HG03457 (cell line): Measurements from ENCODE around the gene VPS39.
A peak's percentile ranks its signal among the peaks of the same experiment; 100 is the strongest.
"Not testable (repeated sequence)": the region's sequence is repeated elsewhere in the genome, so short reads cannot be mapped to it uniquely, and the experiment has no call there.

Experiments used
- ATAC-seq: cut with Tn5 transposase; IDR thresholded peaks from one replicate; pipeline ENCODE4 v1.9.1; 2021; ENCODE audit warnings: moderate number of reproducible peaks; ENCODE audit not compliant: unreplicated experiment

Gene VPS39, protein sequence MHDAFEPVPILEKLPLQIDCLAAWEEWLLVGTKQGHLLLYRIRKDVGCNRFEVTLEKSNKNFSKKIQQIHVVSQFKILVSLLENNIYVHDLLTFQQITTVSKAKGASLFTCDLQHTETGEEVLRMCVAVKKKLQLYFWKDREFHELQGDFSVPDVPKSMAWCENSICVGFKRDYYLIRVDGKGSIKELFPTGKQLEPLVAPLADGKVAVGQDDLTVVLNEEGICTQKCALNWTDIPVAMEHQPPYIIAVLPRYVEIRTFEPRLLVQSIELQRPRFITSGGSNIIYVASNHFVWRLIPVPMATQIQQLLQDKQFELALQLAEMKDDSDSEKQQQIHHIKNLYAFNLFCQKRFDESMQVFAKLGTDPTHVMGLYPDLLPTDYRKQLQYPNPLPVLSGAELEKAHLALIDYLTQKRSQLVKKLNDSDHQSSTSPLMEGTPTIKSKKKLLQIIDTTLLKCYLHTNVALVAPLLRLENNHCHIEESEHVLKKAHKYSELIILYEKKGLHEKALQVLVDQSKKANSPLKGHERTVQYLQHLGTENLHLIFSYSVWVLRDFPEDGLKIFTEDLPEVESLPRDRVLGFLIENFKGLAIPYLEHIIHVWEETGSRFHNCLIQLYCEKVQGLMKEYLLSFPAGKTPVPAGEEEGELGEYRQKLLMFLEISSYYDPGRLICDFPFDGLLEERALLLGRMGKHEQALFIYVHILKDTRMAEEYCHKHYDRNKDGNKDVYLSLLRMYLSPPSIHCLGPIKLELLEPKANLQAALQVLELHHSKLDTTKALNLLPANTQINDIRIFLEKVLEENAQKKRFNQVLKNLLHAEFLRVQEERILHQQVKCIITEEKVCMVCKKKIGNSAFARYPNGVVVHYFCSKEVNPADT

DNA sequence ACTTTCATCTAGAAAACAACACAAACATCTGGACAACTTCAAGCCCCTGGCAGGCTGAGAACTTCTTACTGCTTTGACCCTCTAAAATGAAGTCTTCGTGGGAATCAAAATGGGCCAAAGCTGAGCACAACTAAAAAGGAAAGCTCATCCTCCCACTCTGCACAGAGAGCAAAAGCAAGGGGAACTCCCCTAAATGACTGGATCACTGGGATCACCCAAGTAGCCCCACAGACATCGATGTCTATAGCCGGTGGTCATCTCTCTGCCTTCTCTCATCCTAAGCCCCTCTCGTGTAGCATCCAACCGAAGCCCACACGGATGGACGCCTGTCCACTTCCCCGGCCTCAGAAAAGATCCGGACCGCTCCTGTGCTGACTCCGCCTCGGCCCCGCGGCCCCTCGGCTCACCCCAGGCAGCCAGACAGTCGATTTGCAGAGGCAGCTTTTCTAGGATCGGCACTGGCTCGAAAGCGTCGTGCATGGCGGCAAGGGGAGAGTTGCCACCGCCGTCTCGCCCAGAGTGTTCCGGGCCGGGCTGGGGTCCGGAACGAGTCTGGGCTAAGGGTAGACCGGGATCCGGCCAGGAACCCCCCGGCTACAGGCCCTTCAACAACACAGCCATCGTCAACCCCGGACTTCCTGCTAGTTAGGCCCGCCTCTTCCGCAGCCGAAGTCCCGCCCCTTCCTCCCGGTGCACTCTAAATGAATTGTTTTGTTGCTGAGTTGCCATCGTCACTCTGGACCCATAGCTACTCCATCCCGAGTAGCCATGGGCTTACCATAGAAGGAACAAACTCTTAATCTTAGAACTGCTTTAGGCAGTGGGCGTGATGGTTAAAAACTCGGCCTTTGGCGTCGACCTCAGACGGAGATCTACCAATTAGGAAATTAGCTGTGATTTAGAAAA lies at the start of gene VPS39:
Gene VPS39, minus strand, starts transcription at position 631 of the 906 bp plus-strand sequence. Its CDS starts 151 bp downstream, at position 480.
- peak; percentile 69 for ATAC-seq

GRCh38 chr15:42253300-42253699 lies 45.2 kb upstream of the VPS39 start:
- ATAC-seq: no peak

GRCh38 chr15:42240823-42241222 lies 32.7 kb upstream of the VPS39 start:
- no peak for ATAC-seq

- ATAC-seq: no peak
These were observed 31.6 kb upstream of the VPS39 start for GRCh38 chr15:42239528-42240182.

- ATAC-seq: no peak
These were observed 25.0 kb upstream of the VPS39 start for GRCh38 chr15:42233107-42233506.

- no peak for ATAC-seq
These were observed 24.5 kb upstream of the VPS39 start for GRCh38 chr15:42232606-42233005.

- ATAC-seq: no peak
These were observed 23.0 kb upstream of the VPS39 start for GRCh38 chr15:42231088-42231487.

GRCh38 chr15:42228981-42229380 lies 20.9 kb upstream of the VPS39 start:
- not testable (repeated sequence) for ATAC-seq

DNA sequence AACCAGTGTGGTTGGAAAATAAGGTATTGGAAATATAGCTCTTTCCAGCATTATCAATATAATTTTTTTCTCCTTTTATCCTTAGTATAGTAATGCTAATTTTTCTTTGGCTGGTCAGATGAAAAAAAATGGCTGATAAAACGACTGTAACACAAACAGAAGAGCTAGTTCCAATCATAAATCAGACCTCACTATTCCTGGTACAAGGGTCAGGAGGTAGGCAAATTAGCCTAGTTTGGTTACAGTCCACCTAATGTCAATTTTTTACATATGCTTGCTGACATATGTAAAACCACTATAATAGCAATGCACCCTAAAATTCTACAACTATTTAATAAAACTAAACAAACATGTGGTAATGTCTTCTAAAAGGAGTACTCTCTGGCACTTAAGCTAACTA lies 19.9 kb upstream of the VPS39 start:
- ATAC-seq: no peak

GRCh38 chr15:42226648-42227047 lies 18.5 kb upstream of the VPS39 start:
- no peak for ATAC-seq

- ATAC-seq: no peak
These were observed 12.1 kb upstream of the VPS39 start for GRCh38 chr15:42220216-42220615.

GRCh38 chr15:42218953-42219592 lies 11.0 kb upstream of the VPS39 start:
- ATAC-seq: no peak

- ATAC-seq: no peak
These were observed 9.5 kb upstream of the VPS39 start for GRCh38 chr15:42217568-42217967.

- no peak for ATAC-seq
These were observed 8.1 kb upstream of the VPS39 start for GRCh38 chr15:42215913-42216829.

GRCh38 chr15:42214600-42214999 lies 6.5 kb upstream of the VPS39 start:
- ATAC-seq: no peak

- ATAC-seq: no peak
These were observed 5.4 kb upstream of the VPS39 start for GRCh38 chr15:42213511-42213910.

- ATAC-seq: no peak
These were observed 2.6 kb upstream of the VPS39 start for GRCh38 chr15:42210696-42211095.

DNA sequence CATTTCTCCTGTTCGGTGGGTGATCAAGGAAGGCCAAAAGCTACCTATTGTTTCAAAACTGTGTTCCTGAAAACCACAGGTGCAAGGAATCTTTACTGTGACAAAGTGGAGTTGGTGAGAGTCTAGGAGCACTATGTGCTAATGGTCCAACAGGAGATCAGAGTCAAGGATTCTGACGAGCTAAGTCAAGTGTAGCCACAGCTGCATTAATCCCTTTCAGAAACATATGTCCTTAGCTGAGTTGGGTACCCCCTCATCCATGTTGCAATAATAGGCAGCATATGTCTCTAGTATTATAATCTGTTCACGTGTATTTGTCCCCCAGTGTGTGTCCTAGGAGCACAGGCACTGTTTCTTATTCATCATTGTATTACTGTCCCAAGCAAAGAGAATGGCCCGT lies 1.7 kb downstream of the VPS39 start:
- ATAC-seq: no peak

GRCh38 chr15:42203891-42204290 lies 4.2 kb downstream of the VPS39 start:
- ATAC-seq: no peak
